ENCODE measurements around the gene LMO2.

The LMO2 gene

GRCh38 chr11:33897761-33898375 lies 6.0 kb upstream of the LMO2 start:
- Histone ChIP-seq H3K9me3 (ENCODE audit: severe bottlenecking) (no peaks in the 10 kb centered on the region), H3K27ac (ENCODE audit: poor library complexity, severe bottlenecking) (no peak overlapping the region), H3K4me1 (ENCODE audit: insufficient read depth, poor library complexity, severe bottlenecking) (peaks cover 16% of the 10 kb centered on the region), H3K4me3 (ENCODE audit: severe bottlenecking) (no peak overlapping the region), H3K27me3 (ENCODE audit: insufficient read depth, poor library complexity, severe bottlenecking) (no peaks in the 10 kb centered on the region), H3K36me3 (ENCODE audit: low read depth) (no peaks in the 10 kb centered on the region)
- no peak for DNase-seq (ENCODE audit: low spot score)
- TF ChIP-seq CTCF (IDR thresholded peaks at IDR 0.05; ENCODE audit: poor library complexity, severe bottlenecking) = no peak
- ATAC-seq (ENCODE audit: low read depth) = peak; percentile 44; the same call in 2 of the 3 replicates

- Histone ChIP-seq H3K4me1 (ENCODE audit: insufficient read depth, poor library complexity, severe bottlenecking) (peaks cover 16% of the 10 kb centered on the region), H3K27ac (ENCODE audit: poor library complexity, severe bottlenecking) (no peak overlapping the region), H3K9me3 (ENCODE audit: severe bottlenecking) (no peaks in the 10 kb centered on the region), H3K36me3 (ENCODE audit: low read depth) (no peaks in the 10 kb centered on the region), H3K4me3 (ENCODE audit: severe bottlenecking) (no peak overlapping the region), H3K27me3 (ENCODE audit: insufficient read depth, poor library complexity, severe bottlenecking) (no peaks in the 10 kb centered on the region)
- DNase-seq (ENCODE audit: low spot score) = no peak
- TF ChIP-seq CTCF (IDR thresholded peaks at IDR 0.05; ENCODE audit: poor library complexity, severe bottlenecking) = no peak
- no peak for ATAC-seq (ENCODE audit: low read depth)
Observed at GRCh38 chr11:33896911-33897310, 5.0 kb upstream of the LMO2 start.

- DNase-seq (ENCODE audit: low spot score) = no peak
- ATAC-seq (ENCODE audit: low read depth) = peak; percentile 76; the same call in 1 of the 3 replicates
- Histone ChIP-seq H3K4me1 (ENCODE audit: insufficient read depth, poor library complexity, severe bottlenecking) (peaks cover 16% of the 10 kb centered on the region), H3K27me3 (ENCODE audit: insufficient read depth, poor library complexity, severe bottlenecking) (no peaks in the 10 kb centered on the region), H3K36me3 (ENCODE audit: low read depth) (no peaks in the 10 kb centered on the region), H3K27ac (ENCODE audit: poor library complexity, severe bottlenecking) (no peak overlapping the region), H3K9me3 (ENCODE audit: severe bottlenecking) (no peaks in the 10 kb centered on the region), H3K4me3 (ENCODE audit: severe bottlenecking) (no peak overlapping the region)
- TF ChIP-seq CTCF (IDR thresholded peaks at IDR 0.05; ENCODE audit: poor library complexity, severe bottlenecking) = no peak
Observed at GRCh38 chr11:33895752-33896137, 3.9 kb upstream of the LMO2 start.

GRCh38 chr11:33894398-33894746 lies 2.5 kb upstream of the LMO2 start:
- Histone ChIP-seq H3K4me1 (ENCODE audit: insufficient read depth, poor library complexity, severe bottlenecking) (peaks cover 14% of the 10 kb centered on the region), H3K36me3 (ENCODE audit: low read depth) (no peaks in the 10 kb centered on the region), H3K27me3 (ENCODE audit: insufficient read depth, poor library complexity, severe bottlenecking) (no peaks in the 10 kb centered on the region), H3K9me3 (ENCODE audit: severe bottlenecking) (no peaks in the 10 kb centered on the region), H3K27ac (ENCODE audit: poor library complexity, severe bottlenecking) (no peak overlapping the region), H3K4me3 (ENCODE audit: severe bottlenecking) (no peak overlapping the region)
- no peak for TF ChIP-seq CTCF (IDR thresholded peaks at IDR 0.05; ENCODE audit: poor library complexity, severe bottlenecking)
- DNase-seq (ENCODE audit: low spot score) (no peak), ATAC-seq (ENCODE audit: low read depth) (no peak)

- H3K9me3 ChIP-seq (ENCODE audit: severe bottlenecking) = no peaks in the 10 kb centered on the region
- no peak overlapping the region for H3K4me3 ChIP-seq (ENCODE audit: severe bottlenecking)
- DNase-seq (ENCODE audit: low spot score) (no peak), ATAC-seq (ENCODE audit: low read depth) (no peak)
- no peak for TF ChIP-seq CTCF (IDR thresholded peaks at IDR 0.05; ENCODE audit: poor library complexity, severe bottlenecking)
- H3K4me1 ChIP-seq (ENCODE audit: insufficient read depth, poor library complexity, severe bottlenecking) = peaks cover 9% of the 10 kb centered on the region
- H3K36me3 ChIP-seq (ENCODE audit: low read depth) = no peaks in the 10 kb centered on the region
- H3K27me3 ChIP-seq (ENCODE audit: insufficient read depth, poor library complexity, severe bottlenecking) = no peaks in the 10 kb centered on the region
- no peak overlapping the region for H3K27ac ChIP-seq (ENCODE audit: poor library complexity, severe bottlenecking)
Observed at GRCh38 chr11:33893711-33894397, 2.0 kb upstream of the LMO2 start.
